ENCODE results near the gene DISP1.

Gene DISP1, protein sequence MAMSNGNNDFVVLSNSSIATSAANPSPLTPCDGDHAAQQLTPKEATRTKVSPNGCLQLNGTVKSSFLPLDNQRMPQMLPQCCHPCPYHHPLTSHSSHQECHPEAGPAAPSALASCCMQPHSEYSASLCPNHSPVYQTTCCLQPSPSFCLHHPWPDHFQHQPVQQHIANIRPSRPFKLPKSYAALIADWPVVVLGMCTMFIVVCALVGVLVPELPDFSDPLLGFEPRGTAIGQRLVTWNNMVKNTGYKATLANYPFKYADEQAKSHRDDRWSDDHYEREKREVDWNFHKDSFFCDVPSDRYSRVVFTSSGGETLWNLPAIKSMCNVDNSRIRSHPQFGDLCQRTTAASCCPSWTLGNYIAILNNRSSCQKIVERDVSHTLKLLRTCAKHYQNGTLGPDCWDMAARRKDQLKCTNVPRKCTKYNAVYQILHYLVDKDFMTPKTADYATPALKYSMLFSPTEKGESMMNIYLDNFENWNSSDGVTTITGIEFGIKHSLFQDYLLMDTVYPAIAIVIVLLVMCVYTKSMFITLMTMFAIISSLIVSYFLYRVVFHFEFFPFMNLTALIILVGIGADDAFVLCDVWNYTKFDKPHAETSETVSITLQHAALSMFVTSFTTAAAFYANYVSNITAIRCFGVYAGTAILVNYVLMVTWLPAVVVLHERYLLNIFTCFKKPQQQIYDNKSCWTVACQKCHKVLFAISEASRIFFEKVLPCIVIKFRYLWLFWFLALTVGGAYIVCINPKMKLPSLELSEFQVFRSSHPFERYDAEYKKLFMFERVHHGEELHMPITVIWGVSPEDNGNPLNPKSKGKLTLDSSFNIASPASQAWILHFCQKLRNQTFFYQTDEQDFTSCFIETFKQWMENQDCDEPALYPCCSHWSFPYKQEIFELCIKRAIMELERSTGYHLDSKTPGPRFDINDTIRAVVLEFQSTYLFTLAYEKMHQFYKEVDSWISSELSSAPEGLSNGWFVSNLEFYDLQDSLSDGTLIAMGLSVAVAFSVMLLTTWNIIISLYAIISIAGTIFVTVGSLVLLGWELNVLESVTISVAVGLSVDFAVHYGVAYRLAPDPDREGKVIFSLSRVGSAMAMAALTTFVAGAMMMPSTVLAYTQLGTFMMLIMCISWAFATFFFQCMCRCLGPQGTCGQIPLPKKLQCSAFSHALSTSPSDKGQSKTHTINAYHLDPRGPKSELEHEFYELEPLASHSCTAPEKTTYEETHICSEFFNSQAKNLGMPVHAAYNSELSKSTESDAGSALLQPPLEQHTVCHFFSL (N-terminal part only)

GRCh38 chr1:222814536-222815439, at the start of gene DISP1:
Gene DISP1, plus strand, starts transcription at chr1:222815039. Its CDS starts 127,785 bp downstream, at chr1:222942824.
- Mint-ChIP-seq H3K27me3 (no peaks in the 10 kb centered on the region), H3K27ac (peak within 1 kb of the TSS; percentile 89), H3K36me3 (ENCODE audit: low read depth) (peaks cover 8% of the 10 kb centered on the region), H3K4me3 (peak within 1 kb of the TSS; percentile 89), H3K4me1 (ENCODE audit: low read depth) (peaks cover 26% of the 10 kb centered on the region), H3K9me3 (no peaks in the 10 kb centered on the region)
- intact Hi-C loops (cut with micrococcal nuclease), result loop anchor here (5.0 to 10.0 kb wide), 2 partner anchors 77 to 350 kb away; partner anchors contain the start of gene FAM177B

DNA sequence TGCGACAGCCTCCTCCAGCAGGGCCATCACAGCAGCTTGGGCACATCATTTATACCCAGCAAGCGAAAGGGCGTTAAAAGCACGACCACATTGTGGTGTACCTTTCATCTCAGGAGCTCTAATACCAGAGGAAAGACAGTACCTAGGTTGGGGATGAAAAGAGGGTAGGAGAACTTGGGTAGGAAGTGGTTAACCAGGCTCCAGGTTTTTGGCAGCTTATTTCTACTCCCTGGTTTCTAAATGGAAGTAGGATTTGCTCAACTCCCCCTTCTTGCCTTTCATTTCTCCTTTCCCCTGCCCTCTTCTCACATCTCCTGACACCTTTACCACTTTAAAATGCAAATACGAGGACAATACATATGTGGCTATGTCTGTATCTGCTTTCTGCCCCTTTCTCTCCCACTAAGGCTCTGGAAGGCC, 47.7 kb upstream of the DISP1 start:
- intact Hi-C loops (cut with micrococcal nuclease), result no loop called here
- peaks cover 3% of the 10 kb centered on the region for H3K27me3 Mint-ChIP-seq
- peaks cover 8% of the 10 kb centered on the region for H3K4me1 Mint-ChIP-seq (ENCODE audit: low read depth)
- H3K9me3 Mint-ChIP-seq, result peaks cover 17% of the 10 kb centered on the region
- no peak overlapping the region for H3K27ac Mint-ChIP-seq
- no peak overlapping the region for H3K4me3 Mint-ChIP-seq
- no peaks in the 10 kb centered on the region for H3K36me3 Mint-ChIP-seq (ENCODE audit: low read depth)

DNA sequence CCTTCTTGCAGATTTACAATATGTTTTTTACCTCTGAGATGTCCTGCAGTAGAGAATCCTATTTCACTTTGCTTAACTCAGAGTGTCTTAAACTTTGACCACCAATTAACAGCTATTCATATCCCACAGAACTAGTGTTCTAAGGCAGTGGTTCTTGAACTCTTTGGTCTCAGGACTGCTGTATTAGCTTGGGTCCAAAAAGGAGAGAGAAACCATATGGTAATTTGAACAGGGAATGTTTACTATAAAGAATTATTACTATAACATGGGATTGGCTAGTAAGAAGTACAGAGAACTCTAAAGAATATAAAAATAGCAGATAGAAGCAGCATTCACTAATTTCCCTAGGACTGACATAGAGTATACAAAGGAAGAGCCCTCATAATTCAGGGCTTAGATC, 46.2 kb upstream of the DISP1 start:
- H3K27ac Mint-ChIP-seq, result no peak overlapping the region
- peaks cover 17% of the 10 kb centered on the region for H3K9me3 Mint-ChIP-seq
- intact Hi-C loops (cut with micrococcal nuclease), result no loop called here
- H3K27me3 Mint-ChIP-seq, result peaks cover 3% of the 10 kb centered on the region
- H3K36me3 Mint-ChIP-seq (ENCODE audit: low read depth), result no peaks in the 10 kb centered on the region
- H3K4me3 Mint-ChIP-seq, result no peak overlapping the region
- peaks cover 8% of the 10 kb centered on the region for H3K4me1 Mint-ChIP-seq (ENCODE audit: low read depth)

- Mint-ChIP-seq H3K4me1 (ENCODE audit: low read depth) (peaks cover 8% of the 10 kb centered on the region), H3K36me3 (ENCODE audit: low read depth) (no peaks in the 10 kb centered on the region), H3K27ac (no peak overlapping the region), H3K9me3 (peaks cover 17% of the 10 kb centered on the region), H3K4me3 (no peak overlapping the region), H3K27me3 (peaks cover 2% of the 10 kb centered on the region)
- intact Hi-C loops (cut with micrococcal nuclease), result no loop called here
These were observed 45.7 kb upstream of the DISP1 start for GRCh38 chr1:222769181-222769580.

- intact Hi-C loops (cut with micrococcal nuclease), result no loop called here
- H3K27me3 Mint-ChIP-seq, result peaks cover 3% of the 10 kb centered on the region
- H3K27ac Mint-ChIP-seq, result no peak overlapping the region
- H3K4me3 Mint-ChIP-seq, result no peak overlapping the region
- H3K36me3 Mint-ChIP-seq (ENCODE audit: low read depth), result no peaks in the 10 kb centered on the region
- peaks cover 8% of the 10 kb centered on the region for H3K4me1 Mint-ChIP-seq (ENCODE audit: low read depth)
- peaks cover 17% of the 10 kb centered on the region for H3K9me3 Mint-ChIP-seq
These were observed 44.7 kb upstream of the DISP1 start for GRCh38 chr1:222769971-222770620.

GRCh38 chr1:222772996-222773379, 41.9 kb upstream of the DISP1 start:
- intact Hi-C loops (cut with micrococcal nuclease), result no loop called here
- H3K27ac Mint-ChIP-seq, result peak overlapping the region; percentile 75
- H3K27me3 Mint-ChIP-seq, result peaks cover 5% of the 10 kb centered on the region
- H3K4me3 Mint-ChIP-seq, result peak overlapping the region; percentile 37
- no peaks in the 10 kb centered on the region for H3K36me3 Mint-ChIP-seq (ENCODE audit: low read depth)
- H3K9me3 Mint-ChIP-seq, result peaks cover 17% of the 10 kb centered on the region
- peaks cover 5% of the 10 kb centered on the region for H3K4me1 Mint-ChIP-seq (ENCODE audit: low read depth)

DNA sequence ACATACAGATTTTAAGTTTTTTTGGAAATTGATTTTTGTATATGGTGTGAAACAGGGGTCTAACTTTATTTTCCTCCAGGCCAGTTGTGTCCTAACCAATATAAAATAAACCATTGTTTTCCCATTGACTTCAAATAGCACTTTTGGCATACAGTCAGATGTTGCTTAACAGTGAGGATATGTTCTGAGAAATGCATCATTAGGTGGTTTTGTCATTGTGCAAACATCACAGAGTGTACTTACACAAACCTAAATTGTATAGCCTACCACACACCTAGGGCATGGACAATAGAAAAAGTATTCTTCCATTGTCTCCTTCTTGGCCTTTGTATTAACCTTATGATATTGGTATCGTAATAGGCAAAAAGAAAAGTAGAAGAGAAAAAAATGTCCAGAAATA, 37.4 kb upstream of the DISP1 start:
- Mint-ChIP-seq H3K27me3 (peaks cover 8% of the 10 kb centered on the region), H3K4me3 (no peak overlapping the region), H3K9me3 (peaks cover 12% of the 10 kb centered on the region), H3K36me3 (ENCODE audit: low read depth) (no peaks in the 10 kb centered on the region), H3K4me1 (ENCODE audit: low read depth) (no peaks in the 10 kb centered on the region), H3K27ac (no peak overlapping the region)
- intact Hi-C loops (cut with micrococcal nuclease), result no loop called here

GRCh38 chr1:222777977-222778376, 36.9 kb upstream of the DISP1 start:
- H3K27ac Mint-ChIP-seq, result no peak overlapping the region
- intact Hi-C loops (cut with micrococcal nuclease), result no loop called here
- H3K27me3 Mint-ChIP-seq, result peaks cover 8% of the 10 kb centered on the region
- no peak overlapping the region for H3K4me3 Mint-ChIP-seq
- no peaks in the 10 kb centered on the region for H3K4me1 Mint-ChIP-seq (ENCODE audit: low read depth)
- no peaks in the 10 kb centered on the region for H3K36me3 Mint-ChIP-seq (ENCODE audit: low read depth)
- peaks cover 12% of the 10 kb centered on the region for H3K9me3 Mint-ChIP-seq

DNA sequence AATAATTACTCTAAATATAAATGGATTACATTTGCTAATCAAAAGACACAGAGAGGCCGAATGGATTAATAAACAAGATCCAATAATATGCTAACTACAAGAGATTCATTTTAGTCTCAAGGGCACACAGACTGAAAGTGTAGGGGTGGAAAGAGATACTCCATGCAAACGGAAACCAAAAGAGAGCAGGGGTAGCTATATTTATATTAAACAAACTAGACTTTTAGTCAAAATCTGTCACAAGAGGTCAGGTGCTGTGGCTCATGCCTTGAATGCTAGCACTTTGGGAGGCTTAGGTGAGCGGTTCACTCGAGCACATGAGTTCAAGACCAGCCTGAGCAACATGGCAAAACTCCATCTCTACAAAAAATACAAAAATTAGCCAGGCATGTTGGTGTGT, 33.6 kb upstream of the DISP1 start:
- no peak overlapping the region for H3K27ac Mint-ChIP-seq
- H3K4me3 Mint-ChIP-seq, result no peak overlapping the region
- no peaks in the 10 kb centered on the region for H3K36me3 Mint-ChIP-seq (ENCODE audit: low read depth)
- intact Hi-C loops (cut with micrococcal nuclease), result no loop called here
- peaks cover 15% of the 10 kb centered on the region for H3K27me3 Mint-ChIP-seq
- peaks cover 12% of the 10 kb centered on the region for H3K9me3 Mint-ChIP-seq
- H3K4me1 Mint-ChIP-seq (ENCODE audit: low read depth), result peaks cover 12% of the 10 kb centered on the region

- peaks cover 15% of the 10 kb centered on the region for H3K27me3 Mint-ChIP-seq
- H3K9me3 Mint-ChIP-seq, result peaks cover 12% of the 10 kb centered on the region
- no peaks in the 10 kb centered on the region for H3K36me3 Mint-ChIP-seq (ENCODE audit: low read depth)
- H3K4me3 Mint-ChIP-seq, result no peak overlapping the region
- H3K4me1 Mint-ChIP-seq (ENCODE audit: low read depth), result peaks cover 18% of the 10 kb centered on the region
- intact Hi-C loops (cut with micrococcal nuclease), result no loop called here
- H3K27ac Mint-ChIP-seq, result no peak overlapping the region
These were observed 31.8 kb upstream of the DISP1 start for GRCh38 chr1:222783051-222783450.

DNA sequence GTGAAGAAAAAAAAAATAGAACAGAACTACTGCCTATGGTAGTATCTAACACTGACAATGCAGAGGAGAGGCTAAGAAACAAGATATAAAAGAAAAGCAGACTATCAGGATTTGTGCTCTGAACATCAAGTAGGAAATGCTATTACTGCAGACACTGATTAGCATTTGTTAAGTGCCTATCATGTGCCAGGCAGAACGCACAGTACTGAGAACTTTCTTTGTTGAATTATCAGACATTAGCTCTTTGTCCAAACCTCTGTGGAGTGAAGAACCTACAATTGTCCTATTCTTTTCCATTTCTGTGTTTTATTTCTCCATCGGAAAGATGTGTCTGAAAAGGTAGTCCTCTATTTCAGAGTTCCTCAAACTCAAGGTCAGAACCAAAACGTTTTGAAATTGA, 30.5 kb upstream of the DISP1 start:
- Mint-ChIP-seq H3K27me3 (peaks cover 15% of the 10 kb centered on the region), H3K4me1 (ENCODE audit: low read depth) (peaks cover 18% of the 10 kb centered on the region), H3K9me3 (peaks cover 12% of the 10 kb centered on the region), H3K36me3 (ENCODE audit: low read depth) (no peaks in the 10 kb centered on the region), H3K4me3 (no peak overlapping the region), H3K27ac (no peak overlapping the region)
- intact Hi-C loops (cut with micrococcal nuclease), result no loop called here

DNA sequence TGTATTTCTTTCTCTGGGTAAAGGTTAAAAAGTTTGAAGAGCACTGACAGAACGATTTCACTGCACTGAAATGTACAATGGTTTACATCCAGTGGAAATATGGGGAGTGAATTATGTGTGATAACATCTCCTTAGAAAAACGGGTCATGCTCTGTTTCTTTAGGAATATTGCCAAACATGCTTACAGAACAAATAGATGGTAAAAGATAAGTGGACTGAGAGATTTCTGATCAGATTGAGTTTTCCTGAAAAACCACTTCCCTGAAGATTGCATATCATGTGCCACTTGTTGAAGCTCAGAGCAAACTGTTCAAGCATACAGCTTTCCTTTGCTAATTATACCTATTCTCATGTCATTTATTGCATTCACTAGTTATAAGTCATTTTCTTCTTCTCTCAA, 29.9 kb upstream of the DISP1 start:
- H3K27me3 Mint-ChIP-seq, result peaks cover 15% of the 10 kb centered on the region
- H3K4me3 Mint-ChIP-seq, result no peak overlapping the region
- intact Hi-C loops (cut with micrococcal nuclease), result no loop called here
- peaks cover 18% of the 10 kb centered on the region for H3K4me1 Mint-ChIP-seq (ENCODE audit: low read depth)
- H3K9me3 Mint-ChIP-seq, result peaks cover 14% of the 10 kb centered on the region
- H3K36me3 Mint-ChIP-seq (ENCODE audit: low read depth), result no peaks in the 10 kb centered on the region
- H3K27ac Mint-ChIP-seq, result no peak overlapping the region

All from dendritic cell treated with granulocyte-macrophage colony-stimulating factor and Interleukin-4, amounts not matched to agents 40 ng/mL and 50 ng/mL, for 4 days (primary cell).